K562 (cell line): ENCODE data around the gene FAM228A.

Experiments
- ARNT ChIP-seq, 2 experiments: fragments of 450-650 bp; IDR thresholded peaks; 2 replicates each; pipeline ENCODE4 v1.6.1; 2016; ENCODE audit warnings: mild to moderate bottlenecking in 1 of 2
- ATF7 ChIP-seq: fragments of 450-650 bp; IDR thresholded peaks from 2 replicates; pipeline ENCODE4 v1.7.1; 2014; ENCODE audit warnings: mild to moderate bottlenecking, moderate library complexity
- FOXA3 ChIP-seq, 2 experiments: fragments of 450-650 bp in 1 of 2; sonication (generic) in 1 of 2; formaldehyde crosslinking; IDR thresholded peaks in 1 of 2; conservative IDR thresholded peaks in 1 of 2; 2 replicates each; pipeline versions ENCODE4 v1.4.0 to v1.8.0; 2020 to 2022; ENCODE audit warnings: mild to moderate bottlenecking in 2 of 2, missing genetic modification reagents in 1 of 2
- JUN ChIP-seq, 2 experiments: sonication (generic) in 1 of 2; formaldehyde crosslinking in 1 of 2; IDR thresholded peaks; 2 replicates each; pipeline versions ENCODE4 v1.6.1 to v1.8.0; 2012 to 2022; ENCODE audit warnings: borderline replicate concordance in 2 of 2, mild to moderate bottlenecking in 2 of 2, improper control_type of control experiment in 1 of 2, low read depth in 1 of 2, low read length in 1 of 2, missing genetic modification reagents in 1 of 2
- RCOR1 ChIP-seq, 2 experiments: IDR thresholded peaks; 2 replicates each; pipeline ENCODE4 v1.6.1; 2012; ENCODE audit warnings: low read depth in 2 of 2, low read length in 2 of 2, borderline replicate concordance in 1 of 2, improper control_type of control experiment in 1 of 2
- SMARCA5 ChIP-seq: fragments of 450-650 bp; IDR thresholded peaks from 2 replicates; pipeline ENCODE4 v1.6.1; 2016
- SP2 ChIP-seq: IDR thresholded peaks from 2 replicates; pipeline ENCODE4 v1.6.1; 2011; ENCODE audit warnings: mild to moderate bottlenecking, low read depth, low read length, moderate library complexity; ENCODE audit not compliant: poor library complexity, severe bottlenecking; ENCODE audit errors: extremely low read depth
- TAF1 ChIP-seq: IDR thresholded peaks from 2 replicates; pipeline ENCODE4 v1.6.1; 2011; ENCODE audit warnings: mild to moderate bottlenecking, low read length, moderate library complexity; ENCODE audit not compliant: insufficient read depth, control insufficient read depth, severe bottlenecking; ENCODE audit errors: extremely low read depth
- TF ChIP-seq, protein P1 (sequence below): fragments of 450-650 bp; IDR thresholded peaks from one replicate; pipeline ENCODE4 v1.6.1; 2018; ENCODE audit warnings: mild to moderate bottlenecking, moderate library complexity; ENCODE audit not compliant: partially characterized antibody
- TF ChIP-seq, protein P2 (sequence below): sonication (generic); formaldehyde crosslinking; IDR thresholded peaks from 2 replicates; pipeline ENCODE4 v1.8.0; 2022; ENCODE audit warnings: missing genetic modification reagents, mild to moderate bottlenecking, borderline replicate concordance

DNA sequence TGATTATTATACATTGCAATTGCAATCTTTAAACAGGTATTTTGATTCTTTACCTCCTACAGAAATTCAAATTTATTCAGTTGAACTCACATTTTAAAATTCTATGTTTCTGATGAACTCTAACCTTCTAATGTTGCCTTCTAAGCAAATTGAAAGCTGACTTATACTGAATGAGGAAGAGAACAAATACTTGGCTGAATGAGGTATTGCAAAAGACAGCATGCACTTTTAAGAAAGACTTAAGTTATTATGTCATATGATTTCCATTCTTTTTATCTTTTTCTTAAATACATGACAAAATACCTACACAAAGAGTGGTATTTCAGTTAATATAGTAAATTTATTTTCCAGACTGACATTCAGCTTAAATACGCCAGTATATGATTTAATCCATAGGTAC is 64.7 kb downstream of the FAM228A start:
- TF ChIP-seq, protein P1, sequence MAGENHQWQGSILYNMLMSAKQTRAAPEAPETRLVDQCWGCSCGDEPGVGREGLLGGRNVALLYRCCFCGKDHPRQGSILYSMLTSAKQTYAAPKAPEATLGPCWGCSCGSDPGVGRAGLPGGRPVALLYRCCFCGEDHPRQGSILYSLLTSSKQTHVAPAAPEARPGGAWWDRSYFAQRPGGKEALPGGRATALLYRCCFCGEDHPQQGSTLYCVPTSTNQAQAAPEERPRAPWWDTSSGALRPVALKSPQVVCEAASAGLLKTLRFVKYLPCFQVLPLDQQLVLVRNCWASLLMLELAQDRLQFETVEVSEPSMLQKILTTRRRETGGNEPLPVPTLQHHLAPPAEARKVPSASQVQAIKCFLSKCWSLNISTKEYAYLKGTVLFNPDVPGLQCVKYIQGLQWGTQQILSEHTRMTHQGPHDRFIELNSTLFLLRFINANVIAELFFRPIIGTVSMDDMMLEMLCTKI, result no peak
- TF ChIP-seq RCOR1 (IDR thresholded peaks at IDR 0.05; ENCODE audit: borderline replicate concordance in 1 of 2, low read depth in 2 of 2, low read length in 2 of 2) (no peak), JUN (IDR thresholded peaks at IDR 0.05; ENCODE audit: borderline replicate concordance, low read depth, low read length) (no peak), JUN (CRISPR knock-in tag; IDR thresholded peaks at IDR 0.05; ENCODE audit: borderline replicate concordance) (no peak), FOXA3 (CRISPR knock-in tag; conservative IDR thresholded peaks at IDR 0.05 in 1 of 2, IDR thresholded peaks at IDR 0.05 in 1 of 2) (no peak), TAF1 (no peak), ATF7 (no peak), ARNT (IDR thresholded peaks at IDR 0.05) (no peak), SMARCA5 (no peak), SP2 (no peak)
- TF ChIP-seq, protein P2, sequence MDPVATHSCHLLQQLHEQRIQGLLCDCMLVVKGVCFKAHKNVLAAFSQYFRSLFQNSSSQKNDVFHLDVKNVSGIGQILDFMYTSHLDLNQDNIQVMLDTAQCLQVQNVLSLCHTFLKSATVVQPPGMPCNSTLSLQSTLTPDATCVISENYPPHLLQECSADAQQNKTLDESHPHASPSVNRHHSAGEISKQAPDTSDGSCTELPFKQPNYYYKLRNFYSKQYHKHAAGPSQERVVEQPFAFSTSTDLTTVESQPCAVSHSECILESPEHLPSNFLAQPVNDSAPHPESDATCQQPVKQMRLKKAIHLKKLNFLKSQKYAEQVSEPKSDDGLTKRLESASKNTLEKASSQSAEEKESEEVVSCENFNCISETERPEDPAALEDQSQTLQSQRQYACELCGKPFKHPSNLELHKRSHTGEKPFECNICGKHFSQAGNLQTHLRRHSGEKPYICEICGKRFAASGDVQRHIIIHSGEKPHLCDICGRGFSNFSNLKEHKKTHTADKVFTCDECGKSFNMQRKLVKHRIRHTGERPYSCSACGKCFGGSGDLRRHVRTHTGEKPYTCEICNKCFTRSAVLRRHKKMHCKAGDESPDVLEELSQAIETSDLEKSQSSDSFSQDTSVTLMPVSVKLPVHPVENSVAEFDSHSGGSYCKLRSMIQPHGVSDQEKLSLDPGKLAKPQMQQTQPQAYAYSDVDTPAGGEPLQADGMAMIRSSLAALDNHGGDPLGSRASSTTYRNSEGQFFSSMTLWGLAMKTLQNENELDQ (CRISPR knock-in tag), result no peak
